SK-N-SH treated with all-trans-retinoic acid at 6 μM for 48 hours (cell line): ENCODE results near the gene PPP1R16B.

Experiments used
- ARNTL ChIP-seq: fragments of 450-650 bp; formaldehyde crosslinking; IDR thresholded peaks from 2 replicates; pipeline ENCODE4 v1.5.0; 2020; ENCODE audit warnings: low read depth, mild to moderate bottlenecking, moderate library complexity, borderline replicate concordance
- CREB5 ChIP-seq: fragments of 250-450 bp; sonication (Bioruptor Pico); IDR thresholded peaks from 2 replicates; pipeline ENCODE4 v1.5.1; 2020; ENCODE audit warnings: low read depth, mild to moderate bottlenecking, moderate library complexity
- CSDC2 ChIP-seq: fragments of 250-450 bp; sonication (Bioruptor Pico); IDR thresholded peaks from 2 replicates; pipeline ENCODE4 v1.5.0; 2020; ENCODE audit warnings: mild to moderate bottlenecking, moderate library complexity
- CSRNP3 ChIP-seq: fragments of 250-450 bp; sonication (Bioruptor Pico); IDR thresholded peaks from 2 replicates; pipeline ENCODE4 v1.5.1; 2021; ENCODE audit warnings: mild to moderate bottlenecking, moderate library complexity
- ESRRG ChIP-seq: fragments of 250-450 bp; sonication (Bioruptor Pico); IDR thresholded peaks from 2 replicates; pipeline ENCODE4 v1.6.1; 2021; ENCODE audit warnings: mild to moderate bottlenecking
- OSR1 ChIP-seq: fragments of 250-450 bp; sonication (Bioruptor Pico); IDR thresholded peaks from 2 replicates; pipeline ENCODE4 v1.8.0; 2022; ENCODE audit warnings: moderate library complexity, mild to moderate bottlenecking, inconsistent platforms
- POU6F1 ChIP-seq: fragments of 250-450 bp; sonication (Bioruptor Pico); IDR thresholded peaks from 2 replicates; pipeline ENCODE4 v1.8.0; 2021; ENCODE audit warnings: low read depth, mild to moderate bottlenecking, moderate library complexity, borderline replicate concordance
- RARB ChIP-seq: fragments of 250-450 bp; sonication (Bioruptor Pico); IDR thresholded peaks from 2 replicates; pipeline ENCODE4 v1.8.0; 2021; ENCODE audit warnings: mild to moderate bottlenecking, moderate library complexity
- TOX ChIP-seq: fragments of 250-450 bp; sonication (Bioruptor Pico); IDR thresholded peaks from 2 replicates; pipeline ENCODE4 v1.8.0; 2021; ENCODE audit warnings: mild to moderate bottlenecking, moderate library complexity, borderline replicate concordance
- TSHZ2 ChIP-seq: fragments of 250-450 bp; sonication (Bioruptor Pico); IDR thresholded peaks from 2 replicates; pipeline ENCODE4 v1.5.0; 2020; ENCODE audit warnings: mild to moderate bottlenecking, moderate library complexity
- ZC3H10 ChIP-seq: fragments of 250-450 bp; sonication (Bioruptor Pico); IDR thresholded peaks from 2 replicates; pipeline ENCODE4 v1.5.1; 2021; ENCODE audit warnings: mild to moderate bottlenecking, moderate library complexity
- ZFP3 ChIP-seq: fragments of 250-450 bp; sonication (Bioruptor Pico); IDR thresholded peaks from 2 replicates; pipeline ENCODE4 v1.5.0; 2020; ENCODE audit warnings: mild to moderate bottlenecking, moderate library complexity
- ZFP30 ChIP-seq: fragments of 450-650 bp; formaldehyde crosslinking; IDR thresholded peaks from 2 replicates; pipeline ENCODE4 v1.5.0; 2022; ENCODE audit warnings: mild to moderate bottlenecking, moderate library complexity
- ZNF565 ChIP-seq: fragments of 450-650 bp; formaldehyde crosslinking; conservative IDR thresholded peaks from 2 replicates; pipeline ENCODE4 v1.5.0; 2020; ENCODE audit warnings: low read depth, mild to moderate bottlenecking, moderate library complexity

GRCh38 chr20:38812182-38812581 is 6.7 kb downstream of the PPP1R16B start:
- TF ChIP-seq TOX (CRISPR knock-in tag) (no peak), POU6F1 (CRISPR knock-in tag) (no peak), ZFP30 (CRISPR knock-in tag) (no peak), ZFP3 (CRISPR knock-in tag) (no peak), OSR1 (CRISPR knock-in tag) (no peak), CSRNP3 (CRISPR knock-in tag) (no peak), CREB5 (CRISPR knock-in tag) (no peak), RARB (no peak), ZNF565 (CRISPR knock-in tag) (no peak), ESRRG (CRISPR knock-in tag) (no peak), CSDC2 (CRISPR knock-in tag) (no peak), ARNTL (CRISPR knock-in tag) (no peak), TSHZ2 (CRISPR knock-in tag) (no peak), ZC3H10 (CRISPR knock-in tag) (no peak)
